ENCODE results near the gene MALRD1.
A peak's percentile ranks its signal among the peaks of the same experiment; 100 is the strongest.

Gene MALRD1

DNA sequence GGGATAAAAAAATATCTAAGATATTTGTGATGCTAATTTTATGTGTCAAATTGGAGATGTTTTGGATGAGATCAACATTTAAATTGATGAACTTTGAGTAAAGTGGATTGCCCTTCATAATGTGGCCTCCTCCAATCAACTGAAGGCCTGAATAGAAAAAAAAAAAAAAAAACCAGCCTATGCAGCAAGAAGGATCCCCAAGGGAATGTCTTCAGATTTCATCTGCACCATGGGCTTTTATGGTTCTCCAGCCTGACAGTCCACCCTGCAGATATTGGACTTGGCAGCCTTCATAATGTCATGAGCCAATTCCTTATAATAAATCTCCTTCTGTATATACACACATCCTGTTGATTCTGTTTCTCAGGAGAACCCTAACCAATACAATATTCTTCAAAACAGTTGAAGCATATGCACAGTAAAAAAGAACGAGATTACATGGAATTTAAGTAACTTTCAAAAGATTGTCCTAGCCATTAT, 450.7 kb downstream of the MALRD1 start:
- no peak for DNase-seq

DNA sequence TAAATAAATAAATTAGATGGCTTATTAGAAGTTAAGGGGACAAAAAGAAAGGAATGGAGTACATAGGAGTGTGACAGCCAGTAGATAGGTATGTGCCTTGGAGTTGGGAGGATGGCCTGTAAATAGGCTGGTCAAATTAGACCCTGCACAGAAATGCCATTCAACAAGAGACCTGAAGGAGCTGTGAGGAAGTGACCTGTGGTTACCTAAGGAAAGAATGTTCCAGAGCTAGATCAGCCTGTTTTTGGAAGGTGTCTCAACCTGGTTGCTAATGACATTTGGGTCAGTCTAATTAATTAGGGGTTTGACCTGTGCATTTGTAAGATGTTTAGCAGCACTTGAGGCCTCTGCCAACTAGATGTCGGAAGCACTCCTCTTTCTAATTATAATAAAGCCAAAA, 452.4 kb downstream of the MALRD1 start:
- no peak for DNase-seq

- DNase-seq = no peak
These were observed 457.0 kb downstream of the MALRD1 start for GRCh38 chr10:19505320-19506312.

DNA sequence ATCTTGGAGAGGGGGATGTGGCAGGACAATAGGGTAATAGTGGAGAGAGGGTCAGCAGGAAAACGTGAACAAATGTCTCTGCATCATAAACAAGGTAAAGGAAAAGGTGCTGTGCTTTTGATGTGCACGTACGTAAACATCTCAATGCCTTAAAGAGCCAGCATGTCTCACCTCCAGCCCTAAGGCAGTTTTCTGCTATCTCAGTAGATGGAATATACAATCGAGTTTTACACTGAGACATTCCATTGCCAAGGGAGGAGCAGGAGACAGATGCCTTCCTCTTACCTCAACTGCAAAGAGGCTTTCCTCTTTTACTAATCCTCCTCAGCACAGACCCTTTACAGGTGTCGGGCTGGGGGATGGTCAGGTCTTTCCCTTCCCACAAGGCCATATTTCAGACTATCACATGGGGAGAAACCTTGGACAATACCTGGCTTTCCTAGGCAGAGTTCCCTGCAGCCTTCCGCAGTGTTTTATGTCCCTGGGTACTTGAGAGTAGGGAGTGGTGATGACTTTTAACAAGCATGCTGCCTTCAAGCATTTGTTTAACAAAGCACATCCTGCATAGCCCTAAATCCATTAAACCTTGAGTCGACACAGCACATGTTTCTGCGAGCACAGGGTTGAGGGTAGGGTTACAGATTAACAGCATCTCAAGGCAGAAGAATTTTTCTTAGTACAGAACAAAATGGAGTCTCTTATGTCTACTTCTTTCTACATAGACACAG, 461.6 kb downstream of the MALRD1 start:
- DNase-seq = peak in 1 of 2 experiments; percentile 27

- DNase-seq = no peak
These were observed 469.5 kb downstream of the MALRD1 start for GRCh38 chr10:19518109-19518508.

- DNase-seq = no peak
These were observed 470.0 kb downstream of the MALRD1 start for GRCh38 chr10:19518632-19519031.

GRCh38 chr10:19531324-19531723, 482.7 kb downstream of the MALRD1 start:
- peak; percentile 2 to 4 for DNase-seq

GRCh38 chr10:19532411-19532810, 483.8 kb downstream of the MALRD1 start:
- DNase-seq = no peak

DNA sequence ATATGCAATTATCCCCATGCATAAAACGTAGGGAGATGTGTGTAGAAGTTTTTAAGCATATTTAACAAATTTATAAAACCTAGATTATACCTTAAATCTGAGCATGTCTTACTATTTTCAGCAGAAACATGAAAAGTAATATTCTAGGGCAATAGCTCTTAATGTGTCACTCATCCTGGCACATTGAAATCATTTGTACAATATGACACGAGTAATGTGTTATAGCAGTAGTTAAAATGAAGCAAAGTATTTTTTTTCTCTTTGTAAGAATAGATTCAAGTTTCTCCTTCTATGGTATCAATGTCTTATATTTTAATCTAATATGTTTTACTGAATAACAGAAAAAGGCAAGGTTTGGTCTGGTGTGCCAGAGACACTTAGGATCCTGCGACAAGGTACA, 492.7 kb downstream of the MALRD1 start:
- DNase-seq = no peak

GRCh38 chr10:19546224-19546623, 497.6 kb downstream of the MALRD1 start:
- no peak for DNase-seq

DNA sequence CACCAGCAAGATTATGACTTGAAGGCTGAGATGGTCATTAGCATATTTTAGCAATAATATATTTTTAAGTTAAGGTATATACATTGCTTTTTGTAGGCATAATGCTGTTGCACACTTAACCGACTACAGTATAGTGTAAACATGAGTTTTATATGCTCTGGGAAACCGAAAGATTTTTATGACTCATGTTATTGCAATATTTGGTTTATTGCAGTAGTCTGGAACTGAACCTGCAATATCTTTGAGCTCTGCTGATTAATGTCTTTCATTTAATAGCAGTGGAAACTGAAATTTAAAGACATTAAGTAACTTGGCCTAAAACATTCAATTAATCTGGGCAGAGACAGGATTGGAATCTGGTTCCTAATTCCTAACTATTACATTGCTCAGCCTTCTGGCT, 500.9 kb downstream of the MALRD1 start:
- DNase-seq = no peak

DNA sequence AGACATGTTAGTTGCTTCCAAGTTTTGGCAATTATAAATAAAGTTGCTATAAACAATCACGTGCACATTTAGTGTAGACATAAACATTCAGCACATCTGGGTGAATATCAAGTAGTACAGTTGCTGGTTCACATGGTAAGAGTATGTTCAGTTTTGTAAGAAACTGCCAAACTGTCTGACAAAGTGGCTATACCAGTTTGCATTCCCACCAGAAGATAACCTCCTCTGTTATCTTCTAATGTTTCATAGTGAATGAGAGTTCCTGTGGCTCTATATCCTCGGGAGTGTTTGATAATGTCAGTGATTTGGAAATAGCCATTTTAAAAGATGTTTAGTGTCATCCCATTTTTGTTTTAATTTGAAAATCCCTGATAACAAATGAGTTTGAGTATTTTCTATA, 508.1 kb downstream of the MALRD1 start:
- DNase-seq = no peak

DNA sequence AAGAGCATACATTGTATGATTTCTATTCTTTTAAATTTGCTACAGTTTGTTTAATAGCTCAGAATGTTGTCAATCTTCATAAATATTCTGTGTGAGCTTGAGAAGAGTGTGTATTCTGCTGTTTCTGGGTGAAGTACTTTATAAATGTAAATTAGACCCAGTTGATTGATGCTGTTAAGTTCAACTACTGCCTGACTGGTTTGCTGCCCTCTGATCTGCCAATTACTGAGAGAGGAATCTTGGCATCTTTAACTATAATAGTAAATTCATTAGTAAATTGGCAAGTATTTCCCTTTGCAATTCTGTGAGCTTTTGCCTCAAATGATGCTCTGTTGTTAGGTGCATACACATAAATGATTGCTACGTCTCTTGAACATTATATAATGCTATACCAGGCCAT, 512.6 kb downstream of the MALRD1 start:
- DNase-seq = no peak

DNA sequence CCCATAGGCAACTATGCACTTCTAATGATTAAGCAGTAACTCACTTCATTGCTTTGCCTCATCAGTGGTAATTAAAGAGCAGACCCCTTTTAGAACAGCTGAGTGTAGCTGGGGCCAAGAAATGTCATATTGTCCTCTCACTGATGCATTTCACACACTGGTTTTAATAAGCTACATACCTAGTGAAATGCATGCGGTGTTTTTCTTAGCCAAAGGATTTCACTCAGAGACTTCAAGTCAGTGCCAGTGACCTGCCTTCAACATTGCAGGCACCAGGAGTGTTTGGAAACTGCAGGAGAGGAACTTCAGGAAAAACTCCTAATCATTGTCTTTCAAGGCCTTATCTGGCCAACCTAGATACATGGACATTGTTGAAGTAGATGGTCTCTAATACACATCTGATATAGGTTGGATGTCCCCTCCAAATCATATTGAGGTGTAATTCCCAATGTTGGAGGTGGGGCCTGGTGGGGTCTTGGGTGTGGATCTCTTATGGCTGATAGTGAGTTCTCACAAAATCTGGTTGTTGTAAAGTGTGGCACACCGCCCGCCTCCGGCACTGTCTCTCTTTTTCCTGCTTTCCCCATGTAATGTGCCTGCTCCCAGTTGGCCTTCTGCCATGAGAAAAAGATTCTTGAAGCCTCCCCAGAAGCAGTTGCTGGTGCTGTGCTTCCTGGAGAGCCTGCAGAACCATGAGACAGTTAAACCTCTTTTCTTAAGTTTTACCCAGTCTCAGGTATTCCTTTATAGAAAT, 515.0 kb downstream of the MALRD1 start:
- DNase-seq = no peak

- DNase-seq = no peak
These were observed 521.5 kb downstream of the MALRD1 start for GRCh38 chr10:19570120-19570519.

DNA sequence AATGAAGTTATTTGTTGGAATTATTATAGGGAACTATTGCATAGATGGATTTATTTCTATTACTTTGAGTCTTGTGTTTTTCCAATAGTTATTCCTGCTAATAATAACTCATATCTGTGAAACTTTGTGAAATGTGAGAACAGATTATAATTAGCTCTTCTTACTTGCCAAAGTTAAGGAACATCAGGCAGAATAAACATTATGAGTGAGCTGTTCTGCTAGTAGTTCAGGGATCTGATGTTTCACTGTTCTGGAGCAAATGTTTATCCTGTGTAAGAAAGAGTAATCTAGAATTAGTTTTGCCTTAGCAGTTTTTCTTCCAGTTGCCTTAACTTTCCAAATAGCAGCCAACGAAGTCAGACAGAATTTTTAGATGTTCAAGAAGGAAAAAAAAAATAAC, 522.4 kb downstream of the MALRD1 start:
- no peak for DNase-seq

- DNase-seq = no peak
These were observed 523.5 kb downstream of the MALRD1 start for GRCh38 chr10:19572056-19572455.

- no peak for DNase-seq
These were observed 528.0 kb downstream of the MALRD1 start for GRCh38 chr10:19576576-19576975.

- DNase-seq = no peak
These were observed 528.8 kb downstream of the MALRD1 start for GRCh38 chr10:19577381-19577780.

GRCh38 chr10:19577807-19578206, 529.2 kb downstream of the MALRD1 start:
- no peak for DNase-seq

GRCh38 chr10:19578571-19578970, 530.0 kb downstream of the MALRD1 start:
- no peak for DNase-seq

DNA sequence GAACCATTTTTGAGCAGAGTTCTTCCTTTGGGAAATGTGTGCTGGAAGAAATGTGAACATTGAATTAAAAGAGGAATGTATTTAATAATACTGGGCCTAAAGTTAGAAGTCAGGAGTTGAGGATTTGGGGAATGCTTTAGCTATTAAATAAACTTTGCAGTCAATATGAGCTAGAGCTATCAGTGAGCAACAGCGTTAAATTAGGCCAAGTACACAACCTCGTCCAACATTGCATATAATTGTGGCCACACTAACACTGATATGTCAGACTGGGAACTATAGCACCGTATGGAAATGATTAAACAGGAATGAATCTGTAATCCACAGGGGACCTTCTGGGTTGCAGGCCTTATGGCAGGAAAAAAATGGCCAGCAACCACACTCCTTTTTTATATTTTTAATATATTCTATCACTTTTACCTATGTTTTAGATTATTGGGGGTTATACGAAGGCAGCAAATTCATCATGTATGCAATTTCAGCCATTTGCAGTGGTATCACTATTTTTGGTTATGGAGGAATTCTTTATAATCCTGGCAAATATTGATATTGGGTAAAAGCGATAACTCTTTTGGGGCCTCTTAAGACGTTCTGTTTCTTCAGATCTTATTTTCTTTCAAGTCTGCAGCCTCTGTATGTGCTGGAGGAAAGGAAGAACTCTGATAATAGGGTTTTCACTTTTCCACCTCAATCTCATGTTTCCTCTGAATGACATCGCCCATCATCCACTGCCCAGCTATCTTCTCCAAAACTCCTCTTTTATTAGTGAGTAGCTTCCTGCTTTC, 531.4 kb downstream of the MALRD1 start:
- DNase-seq = no peak
